Cardiac fibroblast (primary cell): ENCODE measurements around the gene CH25H.
"Not testable (repeated sequence)": the region's sequence is repeated elsewhere in the genome, so short reads cannot be mapped to it uniquely, and the experiment has no call there.

Source experiments
- DNase-seq, 2 donors: peaks; one replicate each; pipeline versions ENCODE4 v3.0.0 to v3.0.0-alpha.2; 2010; ENCODE audit warnings: low read depth in 2 of 2
- H3K4me3 ChIP-seq, 2 donors: replicated peaks in 1 of 2; 1 replicate in 1 of 2; 2 replicates in 1 of 2; pipeline ENCODE4 v1.5.1; 2011; ENCODE audit warnings: low read depth in 2 of 2, low read length in 2 of 2, mild to moderate bottlenecking in 2 of 2, moderate library complexity in 1 of 2
- TF ChIP-seq, protein P1 (sequence below): IDR thresholded peaks from one replicate; pipeline ENCODE4 v1.5.1; 2011; ENCODE audit warnings: low read depth, mild to moderate bottlenecking, low read length, inconsistent platforms

Gene CH25H

GRCh38 chr10:89201345-89202032, 5.6 kb downstream of the CH25H start:
- TF ChIP-seq, protein P1, sequence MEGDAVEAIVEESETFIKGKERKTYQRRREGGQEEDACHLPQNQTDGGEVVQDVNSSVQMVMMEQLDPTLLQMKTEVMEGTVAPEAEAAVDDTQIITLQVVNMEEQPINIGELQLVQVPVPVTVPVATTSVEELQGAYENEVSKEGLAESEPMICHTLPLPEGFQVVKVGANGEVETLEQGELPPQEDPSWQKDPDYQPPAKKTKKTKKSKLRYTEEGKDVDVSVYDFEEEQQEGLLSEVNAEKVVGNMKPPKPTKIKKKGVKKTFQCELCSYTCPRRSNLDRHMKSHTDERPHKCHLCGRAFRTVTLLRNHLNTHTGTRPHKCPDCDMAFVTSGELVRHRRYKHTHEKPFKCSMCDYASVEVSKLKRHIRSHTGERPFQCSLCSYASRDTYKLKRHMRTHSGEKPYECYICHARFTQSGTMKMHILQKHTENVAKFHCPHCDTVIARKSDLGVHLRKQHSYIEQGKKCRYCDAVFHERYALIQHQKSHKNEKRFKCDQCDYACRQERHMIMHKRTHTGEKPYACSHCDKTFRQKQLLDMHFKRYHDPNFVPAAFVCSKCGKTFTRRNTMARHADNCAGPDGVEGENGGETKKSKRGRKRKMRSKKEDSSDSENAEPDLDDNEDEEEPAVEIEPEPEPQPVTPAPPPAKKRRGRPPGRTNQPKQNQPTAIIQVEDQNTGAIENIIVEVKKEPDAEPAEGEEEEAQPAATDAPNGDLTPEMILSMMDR = no peak
- no peak for DNase-seq
- H3K4me3 ChIP-seq = no peak overlapping the region

DNA sequence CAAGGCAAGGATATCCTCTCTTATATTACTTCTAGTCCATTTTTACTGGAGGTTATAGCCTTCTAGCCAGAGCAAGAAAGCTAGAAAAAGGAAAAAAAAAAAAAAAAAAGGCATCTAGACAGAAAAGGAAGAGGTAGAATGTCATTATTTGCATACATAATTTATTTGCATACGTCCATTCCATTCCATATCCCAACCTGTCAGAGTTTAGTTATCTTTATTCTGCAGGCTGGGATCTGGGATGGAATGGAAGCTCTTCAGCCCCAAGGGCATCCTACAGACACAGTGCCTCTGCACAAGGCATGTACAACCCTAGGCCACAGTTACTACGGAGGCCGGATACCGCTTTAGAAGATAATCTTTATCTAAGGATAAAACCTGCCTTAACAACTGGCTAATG, 9.6 kb downstream of the CH25H start:
- DNase-seq = no peak
- no peak overlapping the region for H3K4me3 ChIP-seq
- TF ChIP-seq, protein P1 = no peak

GRCh38 chr10:89191301-89191700, 15.8 kb downstream of the CH25H start:
- not testable (repeated sequence) for DNase-seq, H3K4me3 ChIP-seq

DNA sequence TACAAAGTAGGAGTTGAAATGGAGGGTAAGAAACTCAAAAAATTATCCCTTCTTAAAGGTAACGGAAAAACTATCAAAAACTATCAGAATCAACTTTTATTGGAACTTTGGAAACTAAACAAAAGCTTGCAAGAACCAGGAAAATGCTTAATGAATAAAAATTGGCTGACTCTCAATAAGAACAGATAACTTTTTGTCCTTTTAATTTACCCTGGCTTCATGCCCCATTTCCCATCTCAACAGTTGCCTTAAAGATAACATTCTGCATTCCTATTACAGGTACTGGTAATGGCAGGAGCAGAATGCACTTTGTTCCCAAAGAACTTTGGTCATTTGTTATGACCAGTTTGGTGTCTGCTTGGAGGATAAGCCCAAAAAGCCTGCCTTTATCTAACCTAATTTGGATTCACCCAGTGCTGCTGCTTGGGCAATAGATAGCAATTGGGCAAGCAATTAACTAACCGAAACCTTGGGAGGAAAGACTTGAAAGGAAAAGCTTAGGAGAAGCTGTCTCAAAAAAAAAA, 17.8 kb downstream of the CH25H start:
- no peak overlapping the region for H3K4me3 ChIP-seq
- TF ChIP-seq, protein P1 = no peak
- DNase-seq = no peak

- DNase-seq = no peak
- TF ChIP-seq, protein P1 = no peak
- H3K4me3 ChIP-seq = no peak overlapping the region
Observed at GRCh38 chr10:89185658-89186057, 21.5 kb downstream of the CH25H start.

GRCh38 chr10:89184638-89185037, 22.5 kb downstream of the CH25H start:
- TF ChIP-seq, protein P1 = no peak
- H3K4me3 ChIP-seq = no peak overlapping the region
- no peak for DNase-seq

DNA sequence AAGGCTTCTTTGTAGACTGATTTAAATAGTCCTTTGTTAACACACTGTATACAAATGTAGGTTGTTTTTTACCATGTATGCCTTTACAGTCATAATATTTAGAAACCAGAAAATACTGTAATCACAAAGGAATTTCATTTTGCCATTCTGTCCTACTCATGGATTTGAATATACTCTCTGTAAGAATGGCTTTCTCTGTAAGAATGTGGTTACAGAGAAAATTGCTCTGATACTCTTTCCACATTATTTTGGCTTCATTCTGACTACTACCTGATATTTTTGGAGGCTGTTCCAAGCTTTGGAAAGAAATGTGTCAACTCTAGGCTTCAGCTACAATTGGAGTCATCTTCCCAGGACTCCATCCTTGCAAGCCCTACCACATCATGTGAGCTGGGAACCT, 23.5 kb downstream of the CH25H start:
- no peak overlapping the region for H3K4me3 ChIP-seq
- peak in 1 of 2 donors; percentile 55 for DNase-seq
- TF ChIP-seq, protein P1 = no peak
